ENCODE measurements around the gene STING1.
A peak's percentile ranks its signal among the peaks of the same experiment; 100 is the strongest.
"Not testable (repeated sequence)": the region's sequence is repeated elsewhere in the genome, so short reads cannot be mapped to it uniquely, and the experiment has no call there.

The STING1 gene

DNA sequence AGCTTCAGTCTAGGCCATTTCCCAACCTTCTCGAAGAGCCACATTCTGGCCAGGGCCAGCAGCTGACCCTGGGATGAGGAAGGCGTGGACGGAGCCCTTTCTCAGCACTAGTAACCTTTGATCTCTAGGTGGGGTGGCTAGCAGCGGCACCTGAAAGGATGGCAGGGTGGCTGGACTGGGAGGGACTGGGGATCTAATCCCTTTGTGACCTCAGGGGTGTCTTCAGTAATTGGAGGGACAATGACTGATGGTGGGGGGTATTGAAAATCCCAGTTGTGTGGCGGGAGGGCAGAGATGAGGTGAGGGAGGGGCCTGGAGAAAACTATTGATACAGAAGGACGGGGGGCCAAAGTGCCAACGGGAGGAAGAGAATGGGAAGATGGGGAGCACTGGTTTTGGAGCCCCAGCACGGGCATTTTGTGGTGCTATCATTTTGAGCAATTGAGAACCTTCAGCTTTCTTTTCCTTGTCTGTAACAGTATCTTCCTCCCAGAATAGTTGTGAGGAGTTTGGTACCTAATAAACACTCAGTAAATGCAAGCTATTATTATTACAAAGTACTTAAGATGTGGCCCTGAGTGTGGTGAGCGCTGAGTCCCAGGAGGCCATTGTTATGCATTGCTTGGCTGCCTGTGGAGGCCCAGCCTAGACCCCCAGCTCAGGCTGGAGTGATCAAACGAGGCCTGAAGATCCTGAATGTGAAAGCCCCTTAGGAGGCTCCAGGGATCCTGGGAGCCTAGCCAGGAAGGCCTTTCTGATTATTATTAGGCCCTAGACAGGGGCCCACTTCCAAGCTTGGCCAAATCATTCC is 41.3 kb upstream of the STING1 start:
- no peak for TF ChIP-seq CTCF (IDR thresholded peaks at IDR 0.05; ENCODE audit: insufficient read depth, missing control alignments)
- no peak for FAIRE-seq

DNA sequence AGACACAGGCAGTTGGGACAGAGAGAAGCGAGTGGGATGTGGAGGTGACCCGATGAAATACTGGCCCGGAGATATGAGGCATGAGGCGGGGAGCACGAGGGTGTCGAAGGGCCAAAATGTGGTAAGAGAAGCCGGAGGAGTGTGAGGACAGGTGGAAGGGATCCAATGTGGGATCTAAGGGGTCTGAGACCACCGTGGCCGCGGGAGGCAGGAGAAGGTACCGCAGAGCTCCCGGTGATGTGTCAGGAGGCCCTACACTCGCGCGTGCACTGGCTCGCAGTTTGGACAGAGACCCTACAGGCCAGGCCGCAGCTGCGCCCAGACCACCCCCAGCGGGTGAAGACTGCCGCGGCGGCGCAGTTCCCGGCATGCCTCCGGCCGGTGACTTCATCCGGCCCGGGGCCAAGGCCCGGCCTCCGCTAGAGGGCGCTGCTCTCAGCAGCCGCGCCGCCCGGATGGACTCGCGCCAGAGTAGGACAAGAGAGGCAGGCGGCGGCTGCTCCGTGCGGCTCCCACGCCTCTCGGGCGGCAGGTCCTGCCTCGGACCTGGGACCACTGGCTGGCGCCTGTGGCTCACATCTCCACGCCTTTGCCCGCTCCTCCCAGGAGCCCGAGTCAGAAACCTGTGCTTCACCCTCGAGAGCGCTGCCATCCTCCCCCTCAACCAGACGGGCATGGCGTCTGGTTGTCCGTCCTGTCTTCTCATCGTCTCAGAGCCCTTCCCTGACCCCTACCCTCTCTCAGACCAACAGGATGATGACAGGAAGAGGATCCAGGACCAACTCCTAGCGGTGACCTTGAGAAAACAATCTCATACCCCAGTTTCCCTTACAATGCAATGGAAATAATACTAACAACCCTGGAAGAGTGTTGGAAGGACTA is 35.4 kb upstream of the STING1 start:
- DNase-seq (ENCODE audit: insufficient read length, low spot score), result peak; percentile 89
- peak; percentile 79 for TF ChIP-seq CTCF (IDR thresholded peaks at IDR 0.05; ENCODE audit: insufficient read depth, missing control alignments)
- no peak for FAIRE-seq

More for the DNA sequence above, 41.3 kb upstream of the STING1 start:
- DNase-seq (ENCODE audit: insufficient read length, low spot score), result no peak

GRCh38 chr5:139514486-139514856 is 31.9 kb upstream of the STING1 start:
- no peak for DNase-seq (ENCODE audit: insufficient read length, low spot score)
- no peak for TF ChIP-seq CTCF (IDR thresholded peaks at IDR 0.05; ENCODE audit: insufficient read depth, missing control alignments)
- FAIRE-seq, result no peak

DNA sequence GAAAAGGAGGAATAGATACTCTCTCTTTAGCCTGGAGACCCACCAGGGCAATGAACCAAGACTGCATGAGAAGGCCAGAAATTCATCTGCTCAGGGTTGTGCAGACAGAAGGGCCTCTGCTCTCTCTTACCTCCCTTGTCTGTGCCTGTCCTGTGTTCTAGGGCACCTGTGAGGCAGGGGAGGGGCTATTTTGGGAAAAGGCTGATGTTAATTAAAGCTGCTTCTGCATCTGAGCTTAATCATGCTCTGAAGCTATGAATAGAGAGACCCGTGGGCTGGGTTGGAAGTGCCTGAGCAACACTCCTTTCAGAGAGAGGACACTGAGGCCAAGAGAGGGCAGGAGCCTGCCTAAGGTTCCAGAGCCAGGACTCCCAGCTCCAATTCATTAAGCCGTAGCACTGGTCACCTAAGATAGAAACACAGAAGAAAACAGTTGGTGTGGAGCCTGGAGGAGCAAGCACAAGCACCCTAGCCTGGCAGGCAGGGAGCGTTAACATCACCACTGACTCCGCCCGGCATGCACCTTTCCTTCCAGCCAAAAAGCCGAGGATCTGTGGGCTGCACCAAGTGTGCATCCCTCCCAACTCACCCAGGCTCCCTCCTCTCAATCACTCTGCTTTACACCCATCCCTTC is 31.4 kb upstream of the STING1 start:
- no peak for DNase-seq (ENCODE audit: insufficient read length, low spot score)
- TF ChIP-seq CTCF (IDR thresholded peaks at IDR 0.05; ENCODE audit: insufficient read depth, missing control alignments), result no peak
- FAIRE-seq, result no peak

GRCh38 chr5:139513434-139513833 is 30.9 kb upstream of the STING1 start:
- peak; percentile 72 for TF ChIP-seq CTCF (IDR thresholded peaks at IDR 0.05; ENCODE audit: insufficient read depth, missing control alignments)

GRCh38 chr5:139512786-139513390 is 30.3 kb upstream of the STING1 start:
- FAIRE-seq, result no peak
- DNase-seq (ENCODE audit: insufficient read length, low spot score), result no peak
- TF ChIP-seq CTCF (IDR thresholded peaks at IDR 0.05; ENCODE audit: insufficient read depth, missing control alignments), result no peak

More at GRCh38 chr5:139513434-139513833, 30.9 kb upstream of the STING1 start:
- FAIRE-seq, result not testable (repeated sequence)
- DNase-seq (ENCODE audit: insufficient read length, low spot score), result peak; percentile 49

GRCh38 chr5:139504722-139505121 is 22.2 kb upstream of the STING1 start:
- DNase-seq (ENCODE audit: insufficient read length, low spot score), result not testable (repeated sequence)

DNA sequence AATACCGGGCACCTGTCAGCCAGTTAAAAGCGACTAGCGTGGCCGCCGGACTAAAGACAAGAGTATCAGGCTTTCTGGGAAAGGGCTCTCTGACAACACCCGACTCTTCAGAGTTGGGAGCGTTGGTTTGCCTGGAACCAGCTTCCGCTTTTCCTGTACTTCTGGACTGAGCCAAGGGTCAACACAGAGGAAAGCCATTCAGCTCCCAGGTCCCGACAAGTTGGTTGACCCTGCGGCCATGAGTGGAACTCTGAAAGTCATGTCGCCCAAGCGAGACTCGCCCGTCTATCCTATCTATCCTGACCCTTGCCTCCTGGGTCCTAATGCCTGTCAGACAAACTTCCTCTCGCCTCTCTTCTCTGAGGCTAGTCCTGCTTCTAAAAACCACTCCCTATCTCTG is 21.3 kb upstream of the STING1 start:
- FAIRE-seq; DNase-seq (ENCODE audit: insufficient read length, low spot score): not testable (repeated sequence)

More at GRCh38 chr5:139504722-139505121, 22.2 kb upstream of the STING1 start:
- FAIRE-seq, result not testable (repeated sequence)

DNA sequence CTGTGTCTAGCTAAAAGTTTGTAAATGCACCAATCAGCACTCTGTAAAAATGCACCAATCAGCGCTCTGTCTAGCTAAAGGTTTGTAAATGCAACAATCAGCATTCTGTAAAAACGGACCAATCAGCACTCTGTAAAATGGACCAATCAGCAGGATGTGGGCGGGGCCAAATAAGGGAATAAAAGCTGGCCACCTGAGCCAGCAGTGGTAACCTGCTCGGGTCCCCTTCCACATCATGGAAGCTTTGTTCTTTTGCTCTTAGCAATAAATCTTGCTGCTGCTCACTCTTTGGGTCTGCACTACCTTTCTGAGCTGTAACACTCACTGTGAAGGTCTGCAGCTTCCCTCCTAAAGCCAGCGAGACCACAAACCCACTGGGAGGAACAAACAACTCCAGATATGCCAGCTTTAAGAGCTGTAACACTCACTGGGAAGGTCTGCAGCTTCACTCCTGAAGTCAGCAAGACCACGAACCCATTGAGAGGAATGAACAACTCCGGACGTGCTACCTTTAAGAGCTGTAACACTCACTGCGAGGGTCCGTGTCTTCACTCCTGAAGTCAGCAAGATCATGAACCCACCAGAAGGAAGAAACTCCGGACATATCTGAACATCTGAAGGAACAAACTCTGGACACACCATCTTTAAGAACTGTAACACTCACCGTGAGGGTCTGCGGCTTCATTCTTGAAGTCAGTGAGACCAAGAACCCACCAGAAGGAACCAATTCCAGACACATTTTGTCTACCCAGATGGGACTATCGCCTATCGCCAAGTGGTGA is 20.7 kb upstream of the STING1 start:
- not testable (repeated sequence) for DNase-seq (ENCODE audit: insufficient read length, low spot score); FAIRE-seq

Measured in D721Med (cell line).